ENCODE data around the gene NT5C1B.

DNA sequence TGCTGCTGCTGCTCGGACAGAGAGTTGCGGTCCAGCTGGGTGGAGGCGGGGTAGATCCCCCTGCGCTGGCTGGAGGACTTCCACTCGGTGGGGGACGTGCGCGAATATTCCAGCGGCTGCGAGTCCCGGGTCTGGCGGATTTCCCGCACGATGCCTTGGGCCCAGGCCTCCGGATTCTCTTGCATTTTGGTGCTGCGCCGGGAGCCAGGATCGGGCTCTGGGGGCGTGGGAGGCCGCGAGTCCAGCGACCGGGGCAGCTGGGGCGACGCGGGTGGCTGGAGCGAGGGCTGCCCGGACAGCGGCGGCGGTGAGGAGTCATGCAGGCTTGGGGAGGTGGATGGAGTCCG is 4.8 kb downstream of the NT5C1B start:
- TF ChIP-seq, protein P1, sequence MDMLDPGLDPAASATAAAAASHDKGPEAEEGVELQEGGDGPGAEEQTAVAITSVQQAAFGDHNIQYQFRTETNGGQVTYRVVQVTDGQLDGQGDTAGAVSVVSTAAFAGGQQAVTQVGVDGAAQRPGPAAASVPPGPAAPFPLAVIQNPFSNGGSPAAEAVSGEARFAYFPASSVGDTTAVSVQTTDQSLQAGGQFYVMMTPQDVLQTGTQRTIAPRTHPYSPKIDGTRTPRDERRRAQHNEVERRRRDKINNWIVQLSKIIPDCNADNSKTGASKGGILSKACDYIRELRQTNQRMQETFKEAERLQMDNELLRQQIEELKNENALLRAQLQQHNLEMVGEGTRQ (IDR thresholded peaks at IDR 0.05) = no peak
- no peak for TF ChIP-seq POLR2A (IDR thresholded peaks at IDR 0.05; ENCODE audit: low read length)
- TF ChIP-seq BHLHE40 (IDR thresholded peaks at IDR 0.05; ENCODE audit: low read depth, low read length) = no peak
- no peak for TF ChIP-seq CBX2 (IDR thresholded peaks at IDR 0.05; ENCODE audit: borderline replicate concordance, low read depth)
- TF ChIP-seq RFX5 (IDR thresholded peaks at IDR 0.05) = no peak
- TF ChIP-seq, protein P2, sequence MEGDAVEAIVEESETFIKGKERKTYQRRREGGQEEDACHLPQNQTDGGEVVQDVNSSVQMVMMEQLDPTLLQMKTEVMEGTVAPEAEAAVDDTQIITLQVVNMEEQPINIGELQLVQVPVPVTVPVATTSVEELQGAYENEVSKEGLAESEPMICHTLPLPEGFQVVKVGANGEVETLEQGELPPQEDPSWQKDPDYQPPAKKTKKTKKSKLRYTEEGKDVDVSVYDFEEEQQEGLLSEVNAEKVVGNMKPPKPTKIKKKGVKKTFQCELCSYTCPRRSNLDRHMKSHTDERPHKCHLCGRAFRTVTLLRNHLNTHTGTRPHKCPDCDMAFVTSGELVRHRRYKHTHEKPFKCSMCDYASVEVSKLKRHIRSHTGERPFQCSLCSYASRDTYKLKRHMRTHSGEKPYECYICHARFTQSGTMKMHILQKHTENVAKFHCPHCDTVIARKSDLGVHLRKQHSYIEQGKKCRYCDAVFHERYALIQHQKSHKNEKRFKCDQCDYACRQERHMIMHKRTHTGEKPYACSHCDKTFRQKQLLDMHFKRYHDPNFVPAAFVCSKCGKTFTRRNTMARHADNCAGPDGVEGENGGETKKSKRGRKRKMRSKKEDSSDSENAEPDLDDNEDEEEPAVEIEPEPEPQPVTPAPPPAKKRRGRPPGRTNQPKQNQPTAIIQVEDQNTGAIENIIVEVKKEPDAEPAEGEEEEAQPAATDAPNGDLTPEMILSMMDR (IDR thresholded peaks at IDR 0.05) = no peak
- TF ChIP-seq HEYL (CRISPR knock-in tag; IDR thresholded peaks at IDR 0.05) = no peak
- no peak for TF ChIP-seq HDAC2 (IDR thresholded peaks at IDR 0.05)
- TF ChIP-seq KDM1A (IDR thresholded peaks at IDR 0.05; ENCODE audit: low read depth) = no peak
- TF ChIP-seq CEBPB (IDR thresholded peaks at IDR 0.05) = no peak
- TF ChIP-seq MAFK (IDR thresholded peaks at IDR 0.05; ENCODE audit: partially characterized antibody) = no peak
- TF ChIP-seq, protein P3, sequence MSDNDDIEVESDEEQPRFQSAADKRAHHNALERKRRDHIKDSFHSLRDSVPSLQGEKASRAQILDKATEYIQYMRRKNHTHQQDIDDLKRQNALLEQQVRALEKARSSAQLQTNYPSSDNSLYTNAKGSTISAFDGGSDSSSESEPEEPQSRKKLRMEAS (IDR thresholded peaks at IDR 0.05) = no peak
- TF ChIP-seq JUNB (IDR thresholded peaks at IDR 0.05) = no peak
- no peak for TF ChIP-seq MAZ (IDR thresholded peaks at IDR 0.05; ENCODE audit: borderline replicate concordance, low read depth, low read length)

Measured in A549 (cell line).